SU-DHL-6 (cell line): Measurements from ENCODE around the gene MITF.

Source experiments
- CTCF ChIP-seq: fragments of 200-600 bp; sonication (generic); IDR thresholded peaks from one replicate; pipeline ENCODE4 v1.5.1; 2017; ENCODE audit warnings: antibody characterized with exemption, mild to moderate bottlenecking, low read length, moderate library complexity; ENCODE audit not compliant: insufficient read depth, poor library complexity, severe bottlenecking
- EZH2phosphoT487 ChIP-seq: fragments of 200-600 bp; sonication (generic), shearing (Covaris generic); conservative IDR thresholded peaks from 2 replicates; pipeline ENCODE4 v1.6.1; 2018; ENCODE audit warnings: mild to moderate bottlenecking, antibody characterized with exemption, low read length, moderate library complexity, mixed read lengths

GRCh38 chr3:69855436-69856162 lies 116.3 kb downstream of the MITF start:
- TF ChIP-seq CTCF (no peak), EZH2phosphoT487 (no peak)
